GM18870 (cell line): ENCODE results near the gene IFITM5.

Experiments
- ATAC-seq: cut with Tn5 transposase; IDR thresholded peaks from one replicate; pipeline ENCODE4 v1.9.1; 2021; ENCODE audit warnings: moderate library complexity; ENCODE audit not compliant: unreplicated experiment

IFITM5 gene

GRCh38 chr11:269146-269890, 30.0 kb downstream of the IFITM5 start:
- ATAC-seq, result peak; percentile 83

GRCh38 chr11:268716-269145, 30.6 kb downstream of the IFITM5 start:
- peak; percentile 33 for ATAC-seq

GRCh38 chr11:267491-267994, 31.8 kb downstream of the IFITM5 start:
- no peak for ATAC-seq

- no peak for ATAC-seq
Observed at GRCh38 chr11:266676-267439, 32.5 kb downstream of the IFITM5 start.

DNA sequence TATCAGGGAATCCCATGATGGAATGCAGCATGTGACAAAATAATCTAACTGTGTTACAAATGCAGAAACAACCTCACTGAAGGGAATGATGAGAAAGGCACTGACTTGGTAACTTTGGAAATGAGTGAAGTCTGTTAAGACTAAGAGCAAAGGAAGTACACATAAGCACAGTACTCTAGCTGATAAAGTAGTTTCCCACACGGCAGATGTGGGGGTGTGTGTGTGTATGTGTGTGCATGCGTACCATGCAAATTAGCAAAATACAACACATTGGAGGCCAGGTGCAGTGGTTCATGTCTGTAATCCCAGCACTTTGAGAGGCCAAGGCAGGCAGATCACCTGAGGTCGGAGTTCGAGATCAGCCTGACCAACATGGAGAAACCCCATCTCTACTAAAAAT, 37.7 kb downstream of the IFITM5 start:
- ATAC-seq, result no peak

DNA sequence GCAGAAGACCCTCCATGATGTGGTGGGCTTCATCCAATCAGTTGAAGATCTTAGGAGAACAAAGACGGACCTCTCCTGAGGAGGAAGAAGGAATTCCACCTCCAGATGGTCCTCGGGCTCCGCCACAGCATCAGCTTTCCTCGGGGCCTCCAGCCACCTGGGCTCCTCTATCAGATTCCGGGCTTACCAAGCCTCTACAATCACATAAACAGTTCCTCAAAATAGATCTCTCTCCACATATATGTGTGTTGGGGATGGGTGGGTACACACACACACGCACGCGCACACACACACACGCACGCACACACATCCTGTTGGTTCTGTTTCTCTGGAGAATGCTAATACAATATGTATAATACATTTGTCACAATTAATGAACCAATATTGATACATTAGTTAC, 39.9 kb downstream of the IFITM5 start:
- ATAC-seq, result no peak

GRCh38 chr11:257766-258493, 41.4 kb downstream of the IFITM5 start:
- no peak for ATAC-seq

DNA sequence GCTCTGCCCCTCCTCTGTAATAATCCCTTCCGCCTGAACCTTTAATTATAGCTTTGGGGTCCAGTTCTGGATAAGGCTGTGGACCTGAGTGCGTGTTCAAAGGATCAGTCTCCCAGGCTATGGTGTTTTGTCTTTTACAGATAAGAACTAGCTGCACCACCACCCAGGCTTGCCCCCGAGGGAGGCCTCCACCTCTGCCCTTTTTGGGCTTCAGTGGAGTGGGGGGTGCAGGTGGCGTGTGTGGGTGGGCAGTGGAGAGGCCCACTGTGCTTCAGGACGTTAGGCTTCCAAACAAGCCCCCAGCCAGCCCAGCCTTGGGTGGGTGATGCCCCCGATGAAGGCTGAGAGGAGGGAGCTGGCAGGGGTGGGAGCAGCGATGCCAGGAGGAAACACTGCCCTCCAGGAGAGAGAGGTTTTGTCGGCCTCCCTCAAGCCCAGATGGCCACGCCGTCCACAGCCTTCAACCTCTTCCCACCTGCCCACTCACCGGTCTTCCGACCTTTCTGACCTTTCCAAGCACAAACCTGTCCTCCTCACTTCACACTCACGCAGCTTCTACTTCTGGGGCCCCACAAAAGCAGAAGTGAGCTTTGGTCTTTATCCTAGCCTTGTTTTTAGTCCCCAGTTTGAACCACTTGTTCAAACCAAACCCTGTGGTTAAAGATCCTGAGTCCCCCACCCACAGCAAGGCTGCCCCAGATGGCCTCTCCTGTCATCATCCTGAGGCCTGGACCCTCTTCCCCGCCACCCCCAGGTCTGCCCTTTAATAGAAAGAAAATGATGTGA, 42.2 kb downstream of the IFITM5 start:
- ATAC-seq, result no peak

DNA sequence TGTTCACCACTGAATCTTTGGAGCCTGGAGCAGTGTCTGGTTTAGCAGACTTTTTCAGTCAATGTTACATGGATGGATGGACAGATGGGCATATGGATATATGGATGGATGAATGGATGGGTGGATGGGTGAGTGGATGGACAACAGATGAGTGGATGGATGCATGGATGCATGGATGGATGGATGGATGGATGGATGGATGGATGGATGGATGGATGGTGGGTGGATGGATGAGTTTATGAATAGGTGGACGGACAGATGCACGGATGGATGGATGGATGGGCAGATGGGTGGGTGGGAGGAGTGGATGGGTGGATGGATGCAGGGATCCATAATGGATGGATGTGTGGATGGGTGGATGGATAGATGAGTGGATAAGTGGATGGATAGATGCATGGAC, 43.5 kb downstream of the IFITM5 start:
- no peak for ATAC-seq

- no peak for ATAC-seq
Observed at GRCh38 chr11:255176-255575, 44.1 kb downstream of the IFITM5 start.

DNA sequence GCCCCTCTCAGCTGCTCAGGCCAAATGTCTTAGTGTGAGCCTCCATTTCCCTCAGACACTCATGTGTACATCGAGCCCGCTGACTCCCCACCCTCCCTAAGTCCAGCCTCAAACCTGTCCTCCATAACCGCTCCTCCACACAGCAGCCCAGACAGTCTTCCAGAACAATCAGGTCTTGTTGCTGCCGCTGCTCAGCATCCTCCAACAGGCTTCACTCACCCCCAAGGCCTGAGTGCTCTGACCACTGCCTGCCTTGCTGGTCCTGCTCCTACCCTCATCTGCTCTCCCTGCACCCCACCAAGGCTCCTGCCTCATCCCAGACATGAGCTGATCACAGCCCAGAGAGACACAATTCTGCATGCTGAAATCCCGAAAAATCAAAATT, 45.4 kb downstream of the IFITM5 start:
- ATAC-seq, result no peak

DNA sequence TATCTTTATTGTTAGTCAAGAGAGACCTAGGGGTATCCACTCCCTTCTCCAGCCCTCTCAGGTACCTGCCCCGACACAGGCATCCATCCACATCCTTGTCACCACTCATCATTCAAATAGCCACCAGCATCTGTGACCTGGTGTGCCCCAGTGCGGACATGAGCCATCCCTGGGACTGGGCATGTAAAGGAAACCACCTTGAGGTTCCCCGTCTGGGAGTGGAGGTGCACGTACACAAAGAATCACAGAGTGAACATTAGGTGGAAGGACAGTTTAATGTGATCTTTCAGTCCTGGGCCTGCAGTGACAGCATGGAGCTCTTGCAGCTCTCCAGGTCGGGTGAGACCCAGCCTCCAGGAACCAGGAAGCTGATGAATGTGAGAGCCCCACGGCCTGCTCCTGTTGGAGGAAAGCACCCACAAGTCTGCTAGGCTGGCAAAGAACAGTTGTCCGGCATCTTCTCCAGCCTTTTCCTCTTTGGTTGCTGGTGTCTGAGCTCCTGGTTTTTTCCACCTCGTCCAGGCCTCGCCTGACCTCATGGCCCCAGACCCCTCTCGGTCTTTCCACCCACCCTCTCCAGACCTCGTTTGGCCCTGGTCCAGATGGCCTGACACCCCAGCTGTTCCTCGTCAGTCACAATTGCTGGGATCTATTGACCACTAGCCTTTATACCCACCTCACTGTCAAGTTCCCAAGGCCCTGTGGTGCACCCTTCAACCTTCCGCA, 46.0 kb downstream of the IFITM5 start:
- ATAC-seq, result no peak

GRCh38 chr11:252666-253065, 46.7 kb downstream of the IFITM5 start:
- no peak for ATAC-seq

GRCh38 chr11:251550-251949, 47.8 kb downstream of the IFITM5 start:
- ATAC-seq, result no peak

GRCh38 chr11:250740-251299, 48.5 kb downstream of the IFITM5 start:
- ATAC-seq, result no peak

DNA sequence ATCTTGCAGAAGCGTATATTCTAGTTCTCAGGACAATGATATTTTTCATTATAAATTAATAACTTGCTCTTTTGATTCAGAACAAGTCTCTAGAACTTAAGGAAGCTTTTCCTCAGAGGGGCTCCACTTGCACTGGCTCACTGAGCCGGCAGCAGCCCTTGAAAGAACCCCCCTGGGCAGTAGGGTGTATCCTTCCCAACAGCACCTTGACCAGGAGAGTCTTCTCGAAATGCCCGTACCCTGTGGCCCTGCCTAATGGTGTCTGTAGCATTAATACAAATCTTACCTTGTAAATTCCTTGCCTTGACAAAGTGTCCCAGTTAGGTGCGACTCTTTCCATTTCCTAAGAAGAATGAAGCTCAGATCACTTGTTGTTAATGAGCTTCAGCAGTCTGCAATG, 49.1 kb downstream of the IFITM5 start:
- ATAC-seq, result no peak

DNA sequence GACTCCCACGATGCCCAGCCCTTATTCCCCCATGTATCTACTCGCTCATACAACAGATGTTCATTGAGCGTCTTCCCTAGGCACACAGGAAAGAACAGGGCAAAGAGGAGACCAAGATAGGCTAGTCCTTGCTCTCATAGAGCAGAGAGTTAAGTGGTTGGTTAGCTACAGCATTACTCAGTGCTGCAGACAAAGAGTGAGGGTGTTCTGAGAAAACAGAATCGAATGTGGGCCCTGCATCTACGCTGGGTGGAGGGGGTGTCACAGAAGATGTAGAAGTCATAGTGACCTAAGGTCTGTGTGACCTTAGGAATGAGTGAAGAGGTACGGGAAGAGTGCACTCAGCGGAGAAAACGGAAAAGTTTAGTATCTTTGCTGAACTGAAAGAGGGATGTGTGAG, 50.3 kb downstream of the IFITM5 start:
- no peak for ATAC-seq
